B cell (primary cell): ENCODE results near the gene WFDC5. TPM values are rescaled to one million over a fixed set of nuclear protein-coding genes. Genes with fewer than 3 reads are reported as not detected.

Experiments
- ATAC-seq: fragments of 200-7000 bp; cut with Tn5 transposase; one replicate; pipeline ENCODE4 v1.10.0; 2021; ENCODE audit warnings: low read depth, mild to moderate bottlenecking, moderate number of reproducible peaks, moderate library complexity
- CTCF ChIA-PET: fragments of 350-600 bp; sonication (Branson Sonifier 250); formaldehyde crosslinking; loops from one replicate; lab custom pipeline; 2021; ENCODE audit warnings: antibody characterized with exemption, inconsistent platforms; lab: Charles Lee
- POLR2A ChIA-PET: fragments of 350-600 bp; sonication (Branson Sonifier 250); formaldehyde crosslinking; loops from one replicate; lab custom pipeline; 2021; ENCODE audit warnings: antibody characterized with exemption; lab: Charles Lee
- DNase-seq: peaks from one replicate; pipeline ENCODE4 v3.0.0; 2013
- H2AFZ ChIP-seq: 2 replicates; pipeline ENCODE4 v1.6.1; 2012; ENCODE audit warnings: mild to moderate bottlenecking, low read depth, low read length; ENCODE audit not compliant: insufficient read depth, poor library complexity, severe bottlenecking
- H3K27ac ChIP-seq, 2 donors: 1 replicate in 1 of 2; 2 replicates in 1 of 2; pipeline ENCODE4 v1.5.1; 2012 to 2013; ENCODE audit warnings: low read length in 2 of 2, mild to moderate bottlenecking in 2 of 2, moderate library complexity in 1 of 2
- H3K27me3 ChIP-seq, 4 experiments: fragments of 200-600 bp in 1 of 4; sonication (generic) in 1 of 4; replicated peaks in 1 of 4; 1 replicate in 2 of 4; 2 replicates in 2 of 4; pipeline versions ENCODE4 v1.6.1 to v1.7.0; 2013 to 2016; ENCODE audit warnings: low read length in 3 of 4, mild to moderate bottlenecking in 2 of 4, mixed read lengths in 1 of 4, moderate library complexity in 1 of 4; ENCODE audit not compliant: insufficient read depth in 4 of 4, control insufficient read depth in 3 of 4; ENCODE audit errors: control extremely low read depth in 1 of 4
- H3K36me3 ChIP-seq, 2 experiments: replicated peaks in 1 of 2; 1 replicate in 1 of 2; 2 replicates in 1 of 2; pipeline versions ENCODE4 v1.6.1 to v1.7.1; 2013; ENCODE audit warnings: low read length in 1 of 2; ENCODE audit not compliant: insufficient read depth in 2 of 2, control insufficient read depth in 1 of 2; ENCODE audit errors: control extremely low read depth in 1 of 2, extremely low read depth in 1 of 2
- H3K4me1 ChIP-seq, 2 donors: fragments of 200-600 bp in 1 of 2; sonication (generic) in 1 of 2; 1 replicate in 1 of 2; 2 replicates in 1 of 2; pipeline versions ENCODE4 v1.5.1 to v1.6.1; 2013 to 2017; ENCODE audit warnings: low read length in 2 of 2; ENCODE audit not compliant: control insufficient read depth in 2 of 2, insufficient read depth in 2 of 2
- H3K4me2 ChIP-seq: replicated peaks from 2 replicates; pipeline ENCODE3; 2012; ENCODE audit warnings: mild to moderate bottlenecking, low read depth, low read length; ENCODE audit not compliant: poor library complexity, severe bottlenecking
- H3K4me3 ChIP-seq, 5 experiments: fragments of 200-600 bp in 1 of 5; sonication (generic) in 1 of 5; 1 replicate in 3 of 5; 2 replicates in 2 of 5; pipeline versions ENCODE4 v1.5.1 to v1.7.0; 2011 to 2016; ENCODE audit warnings: low read length in 4 of 5, mild to moderate bottlenecking in 4 of 5, low read depth in 2 of 5, control low read depth in 1 of 5, moderate library complexity in 1 of 5; ENCODE audit not compliant: insufficient read depth in 1 of 5; ENCODE audit errors: control extremely low read depth in 1 of 5, extremely low read depth in 1 of 5
- H3K79me2 ChIP-seq: fragments of 200-600 bp; sonication (generic); one replicate; pipeline ENCODE4 v1.6.0; 2016; ENCODE audit warnings: low read length; ENCODE audit not compliant: control insufficient read depth, insufficient read depth
- H3K9ac ChIP-seq: fragments of 200-600 bp; sonication (generic); 2 replicates; pipeline ENCODE4 v1.6.1; 2017; ENCODE audit warnings: mild to moderate bottlenecking, low read length, moderate library complexity
- H3K9me3 ChIP-seq, 3 donors: one replicate each; pipeline versions ENCODE4 v1.6.1 to v1.7.1; 2013; ENCODE audit warnings: low read length in 2 of 3; ENCODE audit not compliant: control insufficient read depth in 2 of 3, insufficient read depth in 1 of 3; ENCODE audit errors: control extremely low read depth in 1 of 3
- H4K20me1 ChIP-seq: 2 replicates; pipeline ENCODE4 v1.6.0; 2012; ENCODE audit warnings: mild to moderate bottlenecking, low read length; ENCODE audit not compliant: insufficient read depth, control insufficient read depth, poor library complexity, severe bottlenecking
- H3K27ac Mint-ChIP-seq: one replicate; pipeline ENCODE4 v1.8.0; 2021; ENCODE audit warnings: mixed read lengths
- H3K27me3 Mint-ChIP-seq: one replicate; pipeline ENCODE4 v1.8.0; 2021; ENCODE audit warnings: mixed read lengths
- H3K4me1 Mint-ChIP-seq: one replicate; pipeline ENCODE4 v1.8.0; 2021; ENCODE audit warnings: mixed read lengths
- H3K4me3 Mint-ChIP-seq: one replicate; pipeline ENCODE4 v1.8.0; 2021; ENCODE audit warnings: mixed read lengths
- H3K9me3 Mint-ChIP-seq: one replicate; pipeline ENCODE4 v1.8.0; 2022; ENCODE audit warnings: mixed read lengths; ENCODE audit not compliant: insufficient read depth
- EZH2 ChIP-seq: IDR thresholded peaks from 2 replicates; pipeline ENCODE4 v1.6.1; 2012; ENCODE audit warnings: borderline replicate concordance, low read depth, mild to moderate bottlenecking, moderate library complexity, low read length; ENCODE audit not compliant: insufficient read depth, poor library complexity, severe bottlenecking
- WGBS: methylation state at CpG from one replicate; pipeline ENCODE4 v1.1.5; 2013; ENCODE audit warnings: missing lambda C conversion rate; ENCODE audit not compliant: insufficient coverage; 5-methylcytosine and 5-hydroxymethylcytosine counted together
- intact Hi-C: fragments of 100-400 bp; cut with micrococcal nuclease; formaldehyde crosslinking; loops from one replicate; pipeline ENCODE4 v1.10.0; 2022
- polyA plus RNA-seq: library from polyadenylated mRNA; depleted of rRNA; stranded (reverse); fragments of >200 nt; gene quantifications from 2 replicates; pipeline ENCODE4 v1.2.3, GENCODE V29; 2012
- total RNA-seq, 2 donors: library from RNA; stranded (reverse); fragments of 120-200 nt in 1 of 2; gene quantifications; 1 replicate in 1 of 2; 2 replicates in 1 of 2; pipeline versions ENCODE4 v1.2.3 to v1.2.4, GENCODE V29; 2013 to 2022
- TF ChIP-seq, protein P1 (sequence below): fragments of 200-600 bp; IDR thresholded peaks from one replicate; pipeline ENCODE4 v1.8.0; 2022; ENCODE audit warnings: antibody characterized with exemption, mild to moderate bottlenecking

The WFDC5 gene
- total and polyA plus RNA-seq, 2 donors (not counting 1 experiment from before 2014, with no cell fraction given) = not detected

DNA sequence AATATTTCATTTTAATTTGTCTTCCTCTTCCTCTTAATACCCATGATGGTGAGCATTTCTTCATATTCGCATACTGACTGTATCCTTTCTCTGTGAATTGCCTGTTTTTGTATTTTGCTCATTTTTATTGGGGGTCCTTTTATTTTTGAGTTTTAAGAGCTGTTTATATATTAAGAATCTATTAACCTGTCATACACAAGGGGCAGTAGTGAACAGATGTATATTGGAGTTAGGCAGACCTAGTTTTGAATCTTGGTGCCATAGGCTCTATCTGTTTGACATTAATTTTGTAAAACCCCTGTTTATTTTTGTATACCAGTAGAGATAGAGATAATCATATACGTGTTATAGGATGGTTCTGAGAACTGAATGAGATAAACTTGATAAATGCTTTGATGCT, 3.1 kb upstream of the WFDC5 start:
- H3K4me3 Mint-ChIP-seq = no peak overlapping the region
- Histone ChIP-seq H3K4me3 (no peak overlapping the region), H3K27ac (no peak overlapping the region), H3K27me3 (peaks cover 0 to 4% (median 3%) of the 10 kb centered on the region in 4 experiments), H2AFZ (no peak overlapping the region), H3K4me2 (no peak overlapping the region), H3K79me2 (no peaks in the 10 kb centered on the region), H3K4me1 (no peaks in the 10 kb centered on the region), H3K36me3 (no peaks in the 10 kb centered on the region), H3K9ac (no peak overlapping the region), H4K20me1 (no peaks in the 10 kb centered on the region), H3K9me3 (no peaks in the 10 kb centered on the region)
- no CpG with 5 or more reads among the region's 2 CpGs for WGBS
- POLR2A ChIA-PET = no interaction called here
- ATAC-seq (no peak), DNase-seq (no peak)
- H3K4me1 Mint-ChIP-seq = no peaks in the 10 kb centered on the region
- peaks cover 35% of the 10 kb centered on the region for H3K27me3 Mint-ChIP-seq
- intact Hi-C loops = no loop called here
- H3K27ac Mint-ChIP-seq = no peak overlapping the region
- no peaks in the 10 kb centered on the region for H3K9me3 Mint-ChIP-seq
- TF ChIP-seq EZH2 = no peak
- TF ChIP-seq, protein P1, sequence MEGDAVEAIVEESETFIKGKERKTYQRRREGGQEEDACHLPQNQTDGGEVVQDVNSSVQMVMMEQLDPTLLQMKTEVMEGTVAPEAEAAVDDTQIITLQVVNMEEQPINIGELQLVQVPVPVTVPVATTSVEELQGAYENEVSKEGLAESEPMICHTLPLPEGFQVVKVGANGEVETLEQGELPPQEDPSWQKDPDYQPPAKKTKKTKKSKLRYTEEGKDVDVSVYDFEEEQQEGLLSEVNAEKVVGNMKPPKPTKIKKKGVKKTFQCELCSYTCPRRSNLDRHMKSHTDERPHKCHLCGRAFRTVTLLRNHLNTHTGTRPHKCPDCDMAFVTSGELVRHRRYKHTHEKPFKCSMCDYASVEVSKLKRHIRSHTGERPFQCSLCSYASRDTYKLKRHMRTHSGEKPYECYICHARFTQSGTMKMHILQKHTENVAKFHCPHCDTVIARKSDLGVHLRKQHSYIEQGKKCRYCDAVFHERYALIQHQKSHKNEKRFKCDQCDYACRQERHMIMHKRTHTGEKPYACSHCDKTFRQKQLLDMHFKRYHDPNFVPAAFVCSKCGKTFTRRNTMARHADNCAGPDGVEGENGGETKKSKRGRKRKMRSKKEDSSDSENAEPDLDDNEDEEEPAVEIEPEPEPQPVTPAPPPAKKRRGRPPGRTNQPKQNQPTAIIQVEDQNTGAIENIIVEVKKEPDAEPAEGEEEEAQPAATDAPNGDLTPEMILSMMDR = no peak
- CTCF ChIA-PET = interaction anchor here (0.9 kb wide), 1 partner anchor 172 kb away, joined by 3 read pairs; no protein-coding TSS in a partner anchor

DNA sequence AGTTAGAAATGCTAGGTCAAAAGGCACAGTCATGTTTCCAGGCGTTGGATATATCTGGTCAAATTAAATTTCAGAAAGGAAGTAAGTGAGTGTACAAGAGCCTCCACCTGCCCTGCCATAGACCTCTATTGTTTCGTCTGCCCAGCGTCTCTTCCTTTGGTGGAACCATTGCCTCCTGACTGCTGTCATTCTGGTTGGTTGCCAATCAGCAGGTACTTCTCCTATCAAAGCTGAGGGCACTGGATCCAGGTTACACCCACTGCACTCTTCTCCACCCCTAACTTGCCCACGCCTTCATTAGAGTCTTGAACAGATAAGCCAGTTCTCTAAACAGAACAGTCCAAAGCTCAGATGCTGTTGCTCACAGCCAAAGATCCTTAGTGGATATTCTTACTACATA, 2.6 kb upstream of the WFDC5 start:
- Histone ChIP-seq H3K9me3 (no peaks in the 10 kb centered on the region), H2AFZ (no peak overlapping the region), H3K4me2 (no peak overlapping the region), H3K27me3 (peaks cover 0 to 4% (median 3%) of the 10 kb centered on the region in 4 experiments), H3K4me1 (no peaks in the 10 kb centered on the region), H3K36me3 (no peaks in the 10 kb centered on the region), H3K4me3 (no peak overlapping the region), H3K27ac (no peak overlapping the region), H4K20me1 (no peaks in the 10 kb centered on the region), H3K9ac (no peak overlapping the region), H3K79me2 (no peaks in the 10 kb centered on the region)
- ATAC-seq (no peak), DNase-seq (no peak)
- TF ChIP-seq, protein P1 = no peak
- TF ChIP-seq EZH2 = no peak
- H3K4me1 Mint-ChIP-seq = no peaks in the 10 kb centered on the region
- H3K27me3 Mint-ChIP-seq = peaks cover 33% of the 10 kb centered on the region
- H3K9me3 Mint-ChIP-seq = no peaks in the 10 kb centered on the region
- ChIA-PET POLR2A (no interaction called here), CTCF (interaction anchor here (0.9 kb wide), 1 partner anchor 173 kb away, joined by 3 read pairs; no protein-coding TSS in a partner anchor)
- 81% methylated on average over 4 of the region's 4 CpGs for WGBS
- H3K4me3 Mint-ChIP-seq = no peak overlapping the region
- no peak overlapping the region for H3K27ac Mint-ChIP-seq
- intact Hi-C loops = no loop called here
